Endodermal cell (in vitro differentiated cells): ENCODE results near the gene APPL1. TPM values are rescaled to one million over a fixed set of nuclear protein-coding genes. Genes with fewer than 3 reads are reported as not detected.

Experiments used
- DNase-seq: peaks from one replicate; pipeline ENCODE4 v3.0.0-alpha.2; 2017
- H3K27ac ChIP-seq: 2 replicates; pipeline ENCODE4 v1.5.1; 2013; ENCODE audit warnings: mild to moderate bottlenecking, low read depth, low read length, moderate library complexity
- H3K27me3 ChIP-seq: 2 replicates; pipeline ENCODE4 v1.6.1; 2013; ENCODE audit warnings: mild to moderate bottlenecking, low read length, moderate library complexity; ENCODE audit not compliant: insufficient read depth, control insufficient read depth, poor library complexity, severe bottlenecking
- H3K36me3 ChIP-seq: 2 replicates; pipeline ENCODE4 v1.7.0; 2013; ENCODE audit warnings: mild to moderate bottlenecking, low read length, moderate library complexity; ENCODE audit not compliant: control insufficient read depth, insufficient read depth
- H3K4me1 ChIP-seq: one replicate; pipeline ENCODE4 v1.7.0; 2013; ENCODE audit warnings: low read length; ENCODE audit not compliant: control insufficient read depth, insufficient read depth
- H3K4me3 ChIP-seq: 2 replicates; pipeline ENCODE4 v1.5.1; 2013; ENCODE audit warnings: mild to moderate bottlenecking, low read length, moderate library complexity
- H3K9ac ChIP-seq: 2 replicates; pipeline ENCODE4 v1.6.1; 2013; ENCODE audit warnings: mild to moderate bottlenecking, low read length, moderate library complexity; ENCODE audit not compliant: poor library complexity, severe bottlenecking; ENCODE audit errors: extremely low read depth
- H3K9me3 ChIP-seq: 2 replicates; pipeline ENCODE4 v1.6.1; 2013; ENCODE audit warnings: mild to moderate bottlenecking, low read length, moderate library complexity; ENCODE audit not compliant: control insufficient read depth
- H3K27ac Mint-ChIP-seq: 2 replicates; pipeline ENCODE4 v1.8.0; 2020; ENCODE audit warnings: mixed read lengths
- H3K27me3 Mint-ChIP-seq: 2 replicates; pipeline ENCODE4 v1.8.0; 2021; ENCODE audit warnings: mild to moderate bottlenecking, mixed read lengths; ENCODE audit not compliant: insufficient read depth
- H3K36me3 Mint-ChIP-seq: 2 replicates; pipeline ENCODE4 v1.8.0; 2020; ENCODE audit warnings: low read depth, mixed read lengths
- H3K4me1 Mint-ChIP-seq: 2 replicates; pipeline ENCODE4 v1.8.0; 2020; ENCODE audit warnings: mixed read lengths
- H3K4me3 Mint-ChIP-seq: 2 replicates; pipeline ENCODE4 v1.8.0; 2020; ENCODE audit warnings: mild to moderate bottlenecking, moderate library complexity, mixed read lengths
- H3K9me3 Mint-ChIP-seq: 2 replicates; pipeline ENCODE4 v1.8.0; 2020; ENCODE audit warnings: mild to moderate bottlenecking, mixed read lengths
- WGBS, 2 experiments: methylation state at CpG; one replicate each; pipeline versions ENCODE4 v1.1.5 to v1.1.7; 2013; ENCODE audit warnings: missing lambda C conversion rate in 2 of 2, mixed read lengths in 1 of 2; ENCODE audit not compliant: insufficient coverage in 1 of 2, insufficient read length in 1 of 2; 5-methylcytosine and 5-hydroxymethylcytosine counted together
- total RNA-seq, 2 donors: library from RNA; stranded (reverse); fragmentation: NEBNext Ultra II Directional in 1 of 2; extraction: Animal tissue kit (Norgen Biotek cat#: 25700) in 1 of 2; gene quantifications; 2 replicates in 1 of 2; 3 replicates in 1 of 2; pipeline ENCODE4 v1.2.1, GENCODE V29; 2021
- TF ChIP-seq, protein P1 (sequence below): fragments of 200-600 bp; sonication (generic); conservative IDR thresholded peaks from 2 replicates; pipeline ENCODE4 v1.5.0; 2021; ENCODE audit warnings: antibody characterized with exemption, mild to moderate bottlenecking

APPL1 gene
- total RNA-seq, 2 donors from 2014 or later: 46.9 to 61.1 TPM

GRCh38 chr3:57268416-57268815 is 40.9 kb downstream of the APPL1 start:
- TF ChIP-seq, protein P1, sequence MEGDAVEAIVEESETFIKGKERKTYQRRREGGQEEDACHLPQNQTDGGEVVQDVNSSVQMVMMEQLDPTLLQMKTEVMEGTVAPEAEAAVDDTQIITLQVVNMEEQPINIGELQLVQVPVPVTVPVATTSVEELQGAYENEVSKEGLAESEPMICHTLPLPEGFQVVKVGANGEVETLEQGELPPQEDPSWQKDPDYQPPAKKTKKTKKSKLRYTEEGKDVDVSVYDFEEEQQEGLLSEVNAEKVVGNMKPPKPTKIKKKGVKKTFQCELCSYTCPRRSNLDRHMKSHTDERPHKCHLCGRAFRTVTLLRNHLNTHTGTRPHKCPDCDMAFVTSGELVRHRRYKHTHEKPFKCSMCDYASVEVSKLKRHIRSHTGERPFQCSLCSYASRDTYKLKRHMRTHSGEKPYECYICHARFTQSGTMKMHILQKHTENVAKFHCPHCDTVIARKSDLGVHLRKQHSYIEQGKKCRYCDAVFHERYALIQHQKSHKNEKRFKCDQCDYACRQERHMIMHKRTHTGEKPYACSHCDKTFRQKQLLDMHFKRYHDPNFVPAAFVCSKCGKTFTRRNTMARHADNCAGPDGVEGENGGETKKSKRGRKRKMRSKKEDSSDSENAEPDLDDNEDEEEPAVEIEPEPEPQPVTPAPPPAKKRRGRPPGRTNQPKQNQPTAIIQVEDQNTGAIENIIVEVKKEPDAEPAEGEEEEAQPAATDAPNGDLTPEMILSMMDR: no peak
- H3K4me1 Mint-ChIP-seq: no peaks in the 10 kb centered on the region
- no CpG with 5 or more reads among the region's 1 CpG for WGBS, 2 experiments
- H3K9me3 Mint-ChIP-seq: peaks cover 17% of the 10 kb centered on the region
- peaks cover 88% of the 10 kb centered on the region for H3K36me3 ChIP-seq
- H3K9ac ChIP-seq: no peak overlapping the region
- no peak overlapping the region for H3K4me3 ChIP-seq
- H3K4me3 Mint-ChIP-seq: no peak overlapping the region
- H3K4me1 ChIP-seq: no peaks in the 10 kb centered on the region
- H3K27me3 Mint-ChIP-seq: no peaks in the 10 kb centered on the region
- H3K27ac ChIP-seq: no peak overlapping the region
- peaks cover 84% of the 10 kb centered on the region for H3K36me3 Mint-ChIP-seq
- no peak for DNase-seq
- peaks cover 20% of the 10 kb centered on the region for H3K9me3 ChIP-seq
- H3K27ac Mint-ChIP-seq: no peak overlapping the region
- no peaks in the 10 kb centered on the region for H3K27me3 ChIP-seq

DNA sequence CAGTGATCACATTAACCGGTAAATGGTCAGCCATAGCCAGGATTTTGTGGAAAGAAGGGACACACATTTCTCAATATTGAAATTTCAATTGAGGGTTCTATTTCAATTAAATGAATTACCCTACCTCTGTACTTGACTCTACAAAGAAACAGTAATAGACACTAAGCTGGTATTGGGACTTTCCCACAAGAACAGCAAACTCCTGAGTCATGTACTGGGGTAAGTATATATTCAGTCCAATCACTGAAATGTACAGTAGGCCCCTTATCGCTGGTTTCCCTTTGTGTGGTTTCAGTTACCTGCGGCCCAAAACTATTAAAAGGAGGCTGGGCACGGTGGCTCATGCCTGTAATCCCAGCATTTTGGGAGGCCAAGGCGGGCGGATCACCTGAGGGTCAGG is 47.3 kb downstream of the APPL1 start:
- H3K27me3 ChIP-seq: no peaks in the 10 kb centered on the region
- H3K4me1 Mint-ChIP-seq: no peaks in the 10 kb centered on the region
- H3K36me3 Mint-ChIP-seq: peaks cover 58% of the 10 kb centered on the region
- no peak overlapping the region for H3K4me3 Mint-ChIP-seq
- no peak overlapping the region for H3K27ac ChIP-seq
- 96 to 97% methylated on average over 5 to 6 of the region's 6 CpGs for WGBS, 2 experiments
- peaks cover 15% of the 10 kb centered on the region for H3K9me3 ChIP-seq
- TF ChIP-seq, protein P1: no peak
- H3K4me1 ChIP-seq: no peaks in the 10 kb centered on the region
- H3K36me3 ChIP-seq: peaks cover 42% of the 10 kb centered on the region
- no peak overlapping the region for H3K27ac Mint-ChIP-seq
- H3K9me3 Mint-ChIP-seq: peaks cover 16% of the 10 kb centered on the region
- no peak overlapping the region for H3K4me3 ChIP-seq
- no peak for DNase-seq
- no peaks in the 10 kb centered on the region for H3K27me3 Mint-ChIP-seq
- no peak overlapping the region for H3K9ac ChIP-seq

GRCh38 chr3:57275393-57275792 is 47.9 kb downstream of the APPL1 start:
- Histone ChIP-seq H3K4me3 (no peak overlapping the region), H3K4me1 (no peaks in the 10 kb centered on the region), H3K27ac (no peak overlapping the region), H3K9me3 (peaks cover 21% of the 10 kb centered on the region), H3K27me3 (no peaks in the 10 kb centered on the region), H3K36me3 (peaks cover 38% of the 10 kb centered on the region), H3K9ac (no peak overlapping the region)
- DNase-seq: no peak
- Mint-ChIP-seq H3K36me3 (peaks cover 56% of the 10 kb centered on the region), H3K9me3 (peaks cover 20% of the 10 kb centered on the region), H3K4me1 (no peaks in the 10 kb centered on the region), H3K27ac (no peak overlapping the region), H3K4me3 (no peak overlapping the region), H3K27me3 (no peaks in the 10 kb centered on the region)
- WGBS, 2 experiments: no CpG with 5 or more reads among the region's 2 CpGs
- TF ChIP-seq, protein P1: no peak
